B cell (primary cell): ENCODE measurements around the gene PRSS8. TPM values are rescaled to one million over a fixed set of nuclear protein-coding genes. Genes with fewer than 3 reads are reported as not detected.

ENCODE experiments used
- ATAC-seq: fragments of 200-7000 bp; cut with Tn5 transposase; one replicate; pipeline ENCODE4 v1.10.0; 2021; ENCODE audit warnings: low read depth, mild to moderate bottlenecking, moderate number of reproducible peaks, moderate library complexity
- CTCF ChIA-PET: fragments of 350-600 bp; sonication (Branson Sonifier 250); formaldehyde crosslinking; loops from one replicate; lab custom pipeline; 2021; ENCODE audit warnings: antibody characterized with exemption, inconsistent platforms; lab: Charles Lee
- POLR2A ChIA-PET: fragments of 350-600 bp; sonication (Branson Sonifier 250); formaldehyde crosslinking; loops from one replicate; lab custom pipeline; 2021; ENCODE audit warnings: antibody characterized with exemption; lab: Charles Lee
- DNase-seq: peaks from one replicate; pipeline ENCODE4 v3.0.0; 2013
- H2AFZ ChIP-seq: 2 replicates; pipeline ENCODE4 v1.6.1; 2012; ENCODE audit warnings: mild to moderate bottlenecking, low read depth, low read length; ENCODE audit not compliant: insufficient read depth, poor library complexity, severe bottlenecking
- H3K27ac ChIP-seq, 2 donors: 1 replicate in 1 of 2; 2 replicates in 1 of 2; pipeline ENCODE4 v1.5.1; 2012 to 2013; ENCODE audit warnings: low read length in 2 of 2, mild to moderate bottlenecking in 2 of 2, moderate library complexity in 1 of 2
- H3K27me3 ChIP-seq, 4 experiments: fragments of 200-600 bp in 1 of 4; sonication (generic) in 1 of 4; replicated peaks in 1 of 4; 1 replicate in 2 of 4; 2 replicates in 2 of 4; pipeline versions ENCODE4 v1.6.1 to v1.7.0; 2013 to 2016; ENCODE audit warnings: low read length in 3 of 4, mild to moderate bottlenecking in 2 of 4, mixed read lengths in 1 of 4, moderate library complexity in 1 of 4; ENCODE audit not compliant: insufficient read depth in 4 of 4, control insufficient read depth in 3 of 4; ENCODE audit errors: control extremely low read depth in 1 of 4
- H3K36me3 ChIP-seq, 2 experiments: replicated peaks in 1 of 2; 1 replicate in 1 of 2; 2 replicates in 1 of 2; pipeline versions ENCODE4 v1.6.1 to v1.7.1; 2013; ENCODE audit warnings: low read length in 1 of 2; ENCODE audit not compliant: insufficient read depth in 2 of 2, control insufficient read depth in 1 of 2; ENCODE audit errors: control extremely low read depth in 1 of 2, extremely low read depth in 1 of 2
- H3K4me1 ChIP-seq, 2 donors: fragments of 200-600 bp in 1 of 2; sonication (generic) in 1 of 2; 1 replicate in 1 of 2; 2 replicates in 1 of 2; pipeline versions ENCODE4 v1.5.1 to v1.6.1; 2013 to 2017; ENCODE audit warnings: low read length in 2 of 2; ENCODE audit not compliant: control insufficient read depth in 2 of 2, insufficient read depth in 2 of 2
- H3K4me2 ChIP-seq: replicated peaks from 2 replicates; pipeline ENCODE3; 2012; ENCODE audit warnings: mild to moderate bottlenecking, low read depth, low read length; ENCODE audit not compliant: poor library complexity, severe bottlenecking
- H3K4me3 ChIP-seq, 5 experiments: fragments of 200-600 bp in 1 of 5; sonication (generic) in 1 of 5; 1 replicate in 3 of 5; 2 replicates in 2 of 5; pipeline versions ENCODE4 v1.5.1 to v1.7.0; 2011 to 2016; ENCODE audit warnings: low read length in 4 of 5, mild to moderate bottlenecking in 4 of 5, low read depth in 2 of 5, control low read depth in 1 of 5, moderate library complexity in 1 of 5; ENCODE audit not compliant: insufficient read depth in 1 of 5; ENCODE audit errors: control extremely low read depth in 1 of 5, extremely low read depth in 1 of 5
- H3K79me2 ChIP-seq: fragments of 200-600 bp; sonication (generic); one replicate; pipeline ENCODE4 v1.6.0; 2016; ENCODE audit warnings: low read length; ENCODE audit not compliant: control insufficient read depth, insufficient read depth
- H3K9ac ChIP-seq: fragments of 200-600 bp; sonication (generic); 2 replicates; pipeline ENCODE4 v1.6.1; 2017; ENCODE audit warnings: mild to moderate bottlenecking, low read length, moderate library complexity
- H3K9me3 ChIP-seq, 3 donors: one replicate each; pipeline versions ENCODE4 v1.6.1 to v1.7.1; 2013; ENCODE audit warnings: low read length in 2 of 3; ENCODE audit not compliant: control insufficient read depth in 2 of 3, insufficient read depth in 1 of 3; ENCODE audit errors: control extremely low read depth in 1 of 3
- H4K20me1 ChIP-seq: 2 replicates; pipeline ENCODE4 v1.6.0; 2012; ENCODE audit warnings: mild to moderate bottlenecking, low read length; ENCODE audit not compliant: insufficient read depth, control insufficient read depth, poor library complexity, severe bottlenecking
- H3K27ac Mint-ChIP-seq: one replicate; pipeline ENCODE4 v1.8.0; 2021; ENCODE audit warnings: mixed read lengths
- H3K27me3 Mint-ChIP-seq: one replicate; pipeline ENCODE4 v1.8.0; 2021; ENCODE audit warnings: mixed read lengths
- H3K4me1 Mint-ChIP-seq: one replicate; pipeline ENCODE4 v1.8.0; 2021; ENCODE audit warnings: mixed read lengths
- H3K4me3 Mint-ChIP-seq: one replicate; pipeline ENCODE4 v1.8.0; 2021; ENCODE audit warnings: mixed read lengths
- H3K9me3 Mint-ChIP-seq: one replicate; pipeline ENCODE4 v1.8.0; 2022; ENCODE audit warnings: mixed read lengths; ENCODE audit not compliant: insufficient read depth
- CTCF ChIP-seq: fragments of 200-600 bp; IDR thresholded peaks from one replicate; pipeline ENCODE4 v1.8.0; 2022; ENCODE audit warnings: antibody characterized with exemption, mild to moderate bottlenecking
- EZH2 ChIP-seq: IDR thresholded peaks from 2 replicates; pipeline ENCODE4 v1.6.1; 2012; ENCODE audit warnings: borderline replicate concordance, low read depth, mild to moderate bottlenecking, moderate library complexity, low read length; ENCODE audit not compliant: insufficient read depth, poor library complexity, severe bottlenecking
- WGBS: methylation state at CpG from one replicate; pipeline ENCODE4 v1.1.5; 2013; ENCODE audit warnings: missing lambda C conversion rate; ENCODE audit not compliant: insufficient coverage; 5-methylcytosine and 5-hydroxymethylcytosine counted together
- intact Hi-C: fragments of 100-400 bp; cut with micrococcal nuclease; formaldehyde crosslinking; loops from one replicate; pipeline ENCODE4 v1.10.0; 2022
- polyA plus RNA-seq: library from polyadenylated mRNA; depleted of rRNA; stranded (reverse); fragments of >200 nt; gene quantifications from 2 replicates; pipeline ENCODE4 v1.2.3, GENCODE V29; 2012
- total RNA-seq, 2 donors: library from RNA; stranded (reverse); fragments of 120-200 nt in 1 of 2; gene quantifications; 1 replicate in 1 of 2; 2 replicates in 1 of 2; pipeline versions ENCODE4 v1.2.3 to v1.2.4, GENCODE V29; 2013 to 2022

The PRSS8 gene
- total and polyA plus RNA-seq, 2 donors (not counting 1 experiment from before 2014, with no cell fraction given) = not detected

- ATAC-seq (no peak), DNase-seq (no peak)
- 95% methylated on average over 10 of the region's 11 CpGs for WGBS
- intact Hi-C loops = no loop called here
- Mint-ChIP-seq H3K27me3 (no peaks in the 10 kb centered on the region), H3K27ac (no peak overlapping the region), H3K9me3 (no peaks in the 10 kb centered on the region), H3K4me3 (no peak overlapping the region), H3K4me1 (no peaks in the 10 kb centered on the region)
- POLR2A ChIA-PET = no interaction called here
- Histone ChIP-seq H3K27me3 (no peaks in the 10 kb centered on the region), H3K4me1 (no peaks in the 10 kb centered on the region), H3K9ac (no peak overlapping the region), H4K20me1 (no peaks in the 10 kb centered on the region), H3K4me3 (no peak overlapping the region), H3K79me2 (peaks cover 8% of the 10 kb centered on the region), H2AFZ (no peak overlapping the region), H3K27ac (no peak overlapping the region), H3K36me3 (peaks cover 0 to 52% of the 10 kb centered on the region in 2 experiments), H3K4me2 (no peak overlapping the region), H3K9me3 (no peaks in the 10 kb centered on the region)
- no peak for TF ChIP-seq CTCF
- CTCF ChIA-PET = interaction anchor here (1.0 to 1.2 kb wide), 2 partner anchors 15 to 33 kb away, joined by 3 read pairs; no protein-coding TSS in a partner anchor
Measured at GRCh38 chr16:31131416-31131815, 4.1 kb downstream of the PRSS8 start.

GRCh38 chr16:31130899-31131298, 4.6 kb downstream of the PRSS8 start:
- H2AFZ ChIP-seq = no peak overlapping the region
- H3K27ac Mint-ChIP-seq = no peak overlapping the region
- intact Hi-C loops = no loop called here
- H3K4me3 Mint-ChIP-seq = no peak overlapping the region
- no peak overlapping the region for H3K4me2 ChIP-seq
- peaks cover 8% of the 10 kb centered on the region for H3K79me2 ChIP-seq
- H3K9me3 ChIP-seq = no peaks in the 10 kb centered on the region
- no peak overlapping the region for H3K27ac ChIP-seq
- ChIA-PET POLR2A (interaction anchor here (0.6 kb wide), 1 partner anchor 15 kb away, joined by 3 read pairs; no protein-coding TSS in a partner anchor), CTCF (interaction anchor here (1.0 to 1.2 kb wide), 2 partner anchors 16 to 32 kb away, joined by 3 read pairs; no protein-coding TSS in a partner anchor)
- H3K4me3 ChIP-seq = no peak overlapping the region
- H3K36me3 ChIP-seq = peaks cover 0 to 52% of the 10 kb centered on the region in 2 experiments
- H3K9ac ChIP-seq = no peak overlapping the region
- 95% methylated on average over 3 of the region's 6 CpGs for WGBS
- no peaks in the 10 kb centered on the region for H4K20me1 ChIP-seq
- no peaks in the 10 kb centered on the region for H3K4me1 ChIP-seq
- ATAC-seq = no peak
- H3K4me1 Mint-ChIP-seq = no peaks in the 10 kb centered on the region
- no peaks in the 10 kb centered on the region for H3K27me3 ChIP-seq
- no peaks in the 10 kb centered on the region for H3K27me3 Mint-ChIP-seq
- no peak for DNase-seq
- no peaks in the 10 kb centered on the region for H3K9me3 Mint-ChIP-seq
- no peak for TF ChIP-seq EZH2
- no peak for TF ChIP-seq CTCF
